HL-60 (cell line): ENCODE measurements around the gene NAV2.

Experiments
- DNase-seq, 2 experiments: peaks; one replicate each; pipeline ENCODE4 v3.0.0-alpha.2; 2010 to 2020; ENCODE audit warnings: low read depth in 1 of 2, low spot score in 1 of 2
- H3K27ac ChIP-seq: fragments of 250-450 bp; sonication (Bioruptor Pico); replicated peaks from 2 replicates; pipeline ENCODE4 v1.5.1; 2020; ENCODE audit warnings: mild to moderate bottlenecking, moderate library complexity
- H3K27me3 ChIP-seq: fragments of 250-450 bp; sonication (Bioruptor Pico); 2 replicates; pipeline ENCODE4 v1.5.1; 2021; ENCODE audit warnings: mild to moderate bottlenecking, moderate library complexity; ENCODE audit not compliant: insufficient read depth, poor library complexity, severe bottlenecking
- H3K4me3 ChIP-seq: replicated peaks from 2 replicates; pipeline ENCODE4 v1.5.1; 2011; ENCODE audit warnings: mild to moderate bottlenecking, control low read depth, low read length; ENCODE audit not compliant: insufficient read depth
- CTCF ChIP-seq: IDR thresholded peaks from one replicate; pipeline ENCODE4 v1.5.1; 2011; ENCODE audit warnings: low read length, control low read depth, inconsistent platforms; ENCODE audit not compliant: insufficient read depth
- GABPA ChIP-seq: IDR thresholded peaks from 2 replicates; pipeline ENCODE4 v1.6.1; 2012; ENCODE audit warnings: low read depth
- POLR2AphosphoS5 ChIP-seq: IDR thresholded peaks from 2 replicates; pipeline ENCODE4 v1.6.1; 2012; ENCODE audit warnings: low read depth
- REST ChIP-seq: IDR thresholded peaks from 2 replicates; pipeline ENCODE4 v1.6.1; 2012; ENCODE audit warnings: low read depth; ENCODE audit not compliant: insufficient replicate concordance
- SPI1 ChIP-seq: IDR thresholded peaks from 2 replicates; pipeline ENCODE4 v1.6.1; 2012; ENCODE audit warnings: low read depth, mild to moderate bottlenecking, borderline replicate concordance

The NAV2 gene

GRCh38 chr11:19734171-19734570, 21.5 kb downstream of the NAV2 start:
- no peak overlapping the region for H3K27ac ChIP-seq
- DNase-seq = no peak
- TF ChIP-seq REST (no peak), GABPA (no peak), CTCF (no peak), POLR2AphosphoS5 (no peak), SPI1 (no peak)

GRCh38 chr11:19735157-19735908, 22.7 kb downstream of the NAV2 start:
- no peak for DNase-seq
- Histone ChIP-seq H3K27ac (no peak overlapping the region), H3K4me3 (no peak overlapping the region), H3K27me3 (no peaks in the 10 kb centered on the region)
- no peak for TF ChIP-seq SPI1

More at GRCh38 chr11:19734171-19734570, 21.5 kb downstream of the NAV2 start:
- no peaks in the 10 kb centered on the region for H3K27me3 ChIP-seq
- no peak overlapping the region for H3K4me3 ChIP-seq

GRCh38 chr11:19735909-19736498, 23.4 kb downstream of the NAV2 start:
- no peak for DNase-seq
- TF ChIP-seq CTCF (no peak), SPI1 (no peak), REST (no peak), GABPA (no peak), POLR2AphosphoS5 (no peak)
- Histone ChIP-seq H3K4me3 (no peak overlapping the region), H3K27ac (no peak overlapping the region), H3K27me3 (no peaks in the 10 kb centered on the region)

DNA sequence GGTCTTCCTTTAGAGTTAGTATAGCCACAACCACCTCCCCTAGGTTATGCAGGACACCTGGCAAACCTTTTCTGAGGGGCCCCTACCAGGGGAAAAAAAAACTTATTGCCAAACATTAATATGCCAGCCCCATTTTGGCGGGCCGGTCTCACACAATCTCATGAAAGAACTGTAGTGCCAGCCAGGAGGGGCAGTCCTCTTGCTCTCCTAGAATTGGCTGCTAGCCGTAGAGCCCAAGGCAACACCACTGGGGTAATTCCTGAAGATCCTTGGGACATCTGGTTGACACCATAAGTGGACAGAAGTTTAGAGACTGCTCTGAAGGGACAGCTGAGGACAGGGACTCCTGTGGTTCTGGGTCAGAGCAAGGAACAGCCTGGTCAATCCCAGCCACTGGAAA, 24.2 kb downstream of the NAV2 start:
- no peaks in the 10 kb centered on the region for H3K27me3 ChIP-seq
- no peak overlapping the region for H3K4me3 ChIP-seq

More for the DNA sequence above, 24.2 kb downstream of the NAV2 start:
- no peak overlapping the region for H3K27ac ChIP-seq
- no peak for TF ChIP-seq REST
- no peak for TF ChIP-seq CTCF
- TF ChIP-seq POLR2AphosphoS5 = no peak
- TF ChIP-seq SPI1 = no peak
- TF ChIP-seq GABPA = no peak
- DNase-seq = no peak
